ENCODE results near the gene EHD4. TPM values are rescaled to one million over a fixed set of nuclear protein-coding genes. Genes with fewer than 3 reads are reported as not detected.

The EHD4 gene
- total and polyA plus RNA-seq, 9 of the 15 experiments (the other 6 are each of a cell fraction or from before 2014, with no cell fraction given): 0.89 to 10.3 (median 6.4) TPM

- TF ChIP-seq HBP1 (CRISPR knock-in tag; IDR thresholded peaks at IDR 0.05): no peak
- TF ChIP-seq NEUROD1 (IDR thresholded peaks at IDR 0.05; ENCODE audit: borderline replicate concordance, low read depth, low read length, partially characterized antibody): no peak
Measured at GRCh38 chr15:41994772-41995475, 22.6 kb upstream of the EHD4 start (continued).

- ATAC-seq (no peak), FAIRE-seq (no peak), DNase-seq (ENCODE audit: extremely low read depth in 1 of 4, low spot score in 3 of 4) (no peak)
- in situ Hi-C loops (cut with MboI): loop anchor here (5.0 kb wide), 1 partner anchor 63 kb away; no protein-coding TSS in a partner anchor
- BruUV-seq (replicated peaks): no TSS peak
- Histone ChIP-seq H4K20me1 (replicated peaks; ENCODE audit: control insufficient read depth, insufficient read depth, low read length) (peaks cover 11% of the 10 kb centered on the region; the same call in 1 of the 2 replicates), H3K9me3 (replicated peaks; ENCODE audit: control insufficient read depth, insufficient read depth, low read depth, low read length) (no peaks in the 10 kb centered on the region), H3K27ac (ENCODE audit: extremely low read depth, low read depth, low read length) (no peak overlapping the region), H3K9me1 (ENCODE audit: control insufficient read depth, insufficient read depth, low read length) (no peaks in the 10 kb centered on the region), H3K36me3 (ENCODE audit: control insufficient read depth, insufficient read depth, low read length) (no peaks in the 10 kb centered on the region), H3K4me1 (replicated peaks in 1 of 2; ENCODE audit: control insufficient read depth in 2 of 2, insufficient read depth in 2 of 2, low read length in 2 of 2) (peaks cover 0 to 4% of the 10 kb centered on the region in 2 experiments; a peak in 1 of 5 replicates), H3K9ac (ENCODE audit: insufficient read depth in 1 of 2, low read depth in 2 of 2, low read length in 2 of 2) (no peak overlapping the region), H3K4me3 (no peak overlapping the region), H3K27me3 (ENCODE audit: control insufficient read depth in 2 of 2, insufficient read depth in 2 of 2, low read length in 2 of 2) (peaks cover 37 to 68% of the 10 kb centered on the region in 2 experiments; a peak in 4 of 5 replicates), H3K4me2 (ENCODE audit: insufficient read depth, low read length) (no peak overlapping the region), H2AFZ (ENCODE audit: low read depth, low read length) (no peak overlapping the region), H3K79me2 (ENCODE audit: control insufficient read depth, insufficient read depth, low read length) (no peaks in the 10 kb centered on the region)
- ChIA-PET POLR2A (interaction anchor here (1.0 to 1.5 kb wide), 2 partner anchors 15 to 58 kb away, joined by 3 to 7 read pairs; no protein-coding TSS in a partner anchor), CTCF (ENCODE audit: low intra/inter-chr PET ratio) (interaction anchor here (0.7 kb wide), 1 partner anchor 13 kb away, joined by 4 read pairs; no protein-coding TSS in a partner anchor)
- TF ChIP-seq ZNF134 (CRISPR knock-in tag; conservative IDR thresholded peaks at IDR 0.05) (no peak), ZNF436 (CRISPR knock-in tag; IDR thresholded peaks at IDR 0.05) (no peak), SP2 (IDR thresholded peaks at IDR 0.05; ENCODE audit: extremely low read depth, low read depth, low read length, poor library complexity, severe bottlenecking) (no peak), SMAD4 (CRISPR knock-in tag; conservative IDR thresholded peaks at IDR 0.05) (no peak), NELFE (IDR thresholded peaks at IDR 0.05; ENCODE audit: insufficient read depth, insufficient read length) (no peak), CHAMP1 (IDR thresholded peaks at IDR 0.05) (no peak), FUS (optimal IDR thresholded peaks at IDR 0.05; ENCODE audit: low read depth, low read length) (no peak), ATF7 (IDR thresholded peaks at IDR 0.05) (no peak), ZZZ3 (IDR thresholded peaks at IDR 0.05) (no peak), ZNF143 (CRISPR knock-in tag; IDR thresholded peaks at IDR 0.05) (no peak)
- 6% methylated on average over 5 of the region's 5 CpGs for WGBS (ENCODE audit: insufficient coverage, low coverage, missing lambda C conversion rate)
- intact Hi-C loops (cut with micrococcal nuclease): no loop called here
Measured at GRCh38 chr15:41994171-41994650, 21.9 kb upstream of the EHD4 start.

Measured in K562 (cell line).